H1 (cell line): ENCODE results near the gene KRTAP10-7. TPM values are rescaled to one million over a fixed set of nuclear protein-coding genes. Genes with fewer than 3 reads are reported as not detected.
A peak's percentile ranks its signal among the peaks of the same experiment; 100 is the strongest.

Experiments
- CTCF ChIA-PET: fragments of 300-600 bp; sonication (Branson Sonifier 250); formaldehyde crosslinking; loops from one replicate; lab custom pipeline; 2021; ENCODE audit not compliant: partially characterized antibody; lab: Charles Lee
- POLR2A ChIA-PET: fragments of 300-600 bp; sonication (Branson Sonifier 250); formaldehyde crosslinking; loops from one replicate; lab custom pipeline; 2021; ENCODE audit warnings: inconsistent platforms; ENCODE audit not compliant: partially characterized antibody; lab: Charles Lee
- DNase-seq, 2 experiments: peaks; one replicate each; pipeline versions ENCODE4 v3.0.0 to v3.0.0-alpha.2; 2010 to 2022; ENCODE audit warnings: low spot score in 2 of 2, low read depth in 1 of 2, mixed read lengths in 1 of 2
- FAIRE-seq: peaks from 2 replicates; lab custom pipeline; 2011; peaks lifted over from hg19 to GRCh38; lab: Jason Lieb, UNC
- H2AFZ ChIP-seq: 2 replicates; pipeline ENCODE4 v1.8.1; 2012; ENCODE audit warnings: low read length, inconsistent platforms
- H2AK5ac ChIP-seq: 2 replicates; pipeline ENCODE4 v1.6.1; 2013; ENCODE audit warnings: low read depth, low read length
- H2BK120ac ChIP-seq: replicated peaks from 2 replicates; pipeline ENCODE3; 2013; ENCODE audit warnings: low read depth, low read length, inconsistent platforms
- H2BK12ac ChIP-seq: 2 replicates; pipeline ENCODE4 v1.6.1; 2013; ENCODE audit warnings: low read depth, low read length
- H2BK15ac ChIP-seq: 2 replicates; pipeline ENCODE4 v1.6.1; 2013; ENCODE audit warnings: low read length
- H2BK20ac ChIP-seq: 2 replicates; pipeline ENCODE4 v1.6.1; 2013; ENCODE audit warnings: low read length
- H2BK5ac ChIP-seq: 2 replicates; pipeline ENCODE4 v1.6.1; 2013; ENCODE audit warnings: low read depth, low read length
- H3K14ac ChIP-seq: 2 replicates; pipeline ENCODE4 v1.6.1; 2013; ENCODE audit warnings: inconsistent platforms; ENCODE audit not compliant: insufficient read length
- H3K18ac ChIP-seq: 2 replicates; pipeline ENCODE4 v1.6.1; 2013; ENCODE audit warnings: low read length; ENCODE audit errors: extremely low read depth
- H3K23ac ChIP-seq: 2 replicates; pipeline ENCODE4 v1.6.1; 2013; ENCODE audit warnings: inconsistent platforms; ENCODE audit not compliant: insufficient read length
- H3K23me2 ChIP-seq: 2 replicates; pipeline ENCODE4 v1.6.1; 2013; ENCODE audit warnings: low read depth, low read length
- H3K27ac ChIP-seq: 2 replicates; pipeline ENCODE4 v1.6.1; 2011; ENCODE audit warnings: low read depth, low read length, inconsistent platforms
- H3K27me3 ChIP-seq, 4 experiments: replicated peaks in 1 of 4; 1 replicate in 1 of 4; 2 replicates in 3 of 4; pipeline versions ENCODE4 v1.6.1 to v1.8.1; 2011 to 2013; ENCODE audit warnings: low read length in 3 of 4, mild to moderate bottlenecking in 3 of 4, inconsistent platforms in 2 of 4, mixed read lengths in 2 of 4, moderate library complexity in 1 of 4; ENCODE audit not compliant: control insufficient read depth in 3 of 4, insufficient read depth in 3 of 4; ENCODE audit errors: extremely low read depth in 1 of 4
- H3K36me3 ChIP-seq, 4 experiments: 2 replicates each; pipeline versions ENCODE4 v1.6.1 to v1.8.1; 2011 to 2013; ENCODE audit warnings: mild to moderate bottlenecking in 4 of 4, low read length in 3 of 4, moderate library complexity in 2 of 4, control low read depth in 1 of 4, inconsistent platforms in 1 of 4; ENCODE audit not compliant: insufficient read depth in 4 of 4, control insufficient read depth in 2 of 4
- H3K4ac ChIP-seq: replicated peaks from 2 replicates; pipeline ENCODE3; 2013; ENCODE audit warnings: low read length, low read depth, mixed read lengths, inconsistent platforms; ENCODE audit not compliant: insufficient read length
- H3K4me1 ChIP-seq, 4 experiments: replicated peaks in 1 of 4; 1 replicate in 1 of 4; 2 replicates in 3 of 4; pipeline versions ENCODE4 v1.6.1 to v1.8.1; 2011 to 2013; ENCODE audit warnings: low read length in 3 of 4, inconsistent platforms in 2 of 4, mixed read lengths in 1 of 4; ENCODE audit not compliant: insufficient read depth in 4 of 4, control insufficient read depth in 3 of 4
- H3K4me2 ChIP-seq, 2 experiments: 2 replicates each; pipeline versions ENCODE4 v1.6.1 to v1.8.1; 2011 to 2013; ENCODE audit warnings: low read depth in 2 of 2, low read length in 2 of 2, control low read depth in 1 of 2, inconsistent platforms in 1 of 2, mild to moderate bottlenecking in 1 of 2; ENCODE audit not compliant: insufficient read depth in 1 of 2
- H3K4me3 ChIP-seq, 4 experiments: fragments of 200-600, 300-600 bp in 1 of 4; sonication (generic), shearing (Covaris generic), sonication (Bioruptor Twin) in 1 of 4; 2 replicates each; pipeline versions ENCODE4 v1.5.1 to v1.8.1; 2011 to 2016; ENCODE audit warnings: low read length in 4 of 4, low read depth in 3 of 4, control low read depth in 2 of 4, inconsistent platforms in 2 of 4, mild to moderate bottlenecking in 2 of 4, mixed read lengths in 1 of 4, moderate library complexity in 1 of 4; ENCODE audit not compliant: insufficient read depth in 2 of 4; ENCODE audit errors: extremely low read depth in 1 of 4
- H3K56ac ChIP-seq: replicated peaks from 2 replicates; pipeline ENCODE3; 2013; ENCODE audit warnings: low read depth, mild to moderate bottlenecking, mixed read lengths, low read length, inconsistent platforms; ENCODE audit not compliant: insufficient read length
- H3K79me1 ChIP-seq: 2 replicates; pipeline ENCODE4 v1.6.1; 2013; ENCODE audit warnings: low read depth, low read length, control low read depth
- H3K79me2 ChIP-seq, 2 experiments: 2 replicates each; pipeline versions ENCODE4 v1.6.1 to v1.8.1; 2012 to 2013; ENCODE audit warnings: low read length in 2 of 2, mild to moderate bottlenecking in 2 of 2, inconsistent platforms in 1 of 2; ENCODE audit not compliant: insufficient read depth in 2 of 2, control insufficient read depth in 1 of 2
- H3K9ac ChIP-seq, 4 experiments: replicated peaks in 1 of 4; 1 replicate in 1 of 4; 2 replicates in 3 of 4; pipeline versions ENCODE4 v1.6.1 to v1.8.1; 2011 to 2013; ENCODE audit warnings: low read depth in 3 of 4, low read length in 3 of 4, control low read depth in 2 of 4, mild to moderate bottlenecking in 2 of 4, moderate library complexity in 2 of 4, inconsistent platforms in 1 of 4; ENCODE audit errors: extremely low read depth in 1 of 4
- H3K9me3 ChIP-seq, 2 experiments: 2 replicates each; pipeline versions ENCODE4 v1.6.1 to v1.8.1; 2012 to 2013; ENCODE audit warnings: mild to moderate bottlenecking in 2 of 2, moderate library complexity in 2 of 2, control low read depth in 1 of 2, inconsistent platforms in 1 of 2, low read depth in 1 of 2, low read length in 1 of 2, mixed read lengths in 1 of 2; ENCODE audit not compliant: insufficient read depth in 2 of 2
- H4K20me1 ChIP-seq, 2 experiments: replicated peaks in 1 of 2; 2 replicates each; pipeline versions ENCODE3 to v1.8.1; 2011 to 2013; ENCODE audit warnings: inconsistent platforms in 2 of 2, low read length in 2 of 2, mild to moderate bottlenecking in 1 of 2; ENCODE audit not compliant: insufficient read depth in 2 of 2, control insufficient read depth in 1 of 2
- H4K5ac ChIP-seq: 2 replicates; pipeline ENCODE4 v1.6.1; 2013; ENCODE audit warnings: low read length, low read depth, mixed read lengths, inconsistent platforms; ENCODE audit not compliant: insufficient read length
- H4K8ac ChIP-seq: 2 replicates; pipeline ENCODE4 v1.8.0; 2013; ENCODE audit warnings: mild to moderate bottlenecking, moderate library complexity, low read length, inconsistent platforms; ENCODE audit not compliant: insufficient read depth; ENCODE audit errors: extremely low read depth
- H4K91ac ChIP-seq: replicated peaks from 2 replicates; pipeline ENCODE3; 2013; ENCODE audit warnings: low read length, mixed read lengths, inconsistent platforms; ENCODE audit not compliant: insufficient read length
- CHD1 ChIP-seq: IDR thresholded peaks from 2 replicates; pipeline ENCODE4 v1.6.1; 2012; ENCODE audit warnings: low read depth, low read length, improper control_type of control experiment
- GABPA ChIP-seq: IDR thresholded peaks from 2 replicates; pipeline ENCODE4 v1.6.1; 2011; ENCODE audit warnings: mild to moderate bottlenecking, low read length, moderate library complexity, borderline replicate concordance; ENCODE audit not compliant: insufficient read depth
- HDAC6 ChIP-seq: IDR thresholded peaks from one replicate; pipeline ENCODE4 v1.7.1; 2012; ENCODE audit warnings: low read depth, mild to moderate bottlenecking, inconsistent platforms, low read length, moderate library complexity
- WGBS, 2 experiments: shearing (Covaris generic) in 1 of 2; methylation state at CpG; one replicate each; pipeline versions ENCODE4 v1.1.6 to v1.1.7; 2013 to 2015; ENCODE audit warnings: low lambda C conversion rate in 2 of 2, mixed read lengths in 2 of 2, inconsistent platforms in 1 of 2, low coverage in 1 of 2, missing lambda C conversion rate in 1 of 2; ENCODE audit not compliant: insufficient replicate concordance in 2 of 2, insufficient coverage in 1 of 2, insufficient read length in 1 of 2; ENCODE audit errors: extremely low coverage in 1 of 2, missing lambda C conversion rate in 1 of 2; 5-methylcytosine and 5-hydroxymethylcytosine counted together
- polyA plus RNA-seq, 7 experiments: library from polyadenylated mRNA; depleted of rRNA in 3 of 7; stranded (reverse) in 5 of 7; unstranded in 2 of 7; fragments of >200 nt in 5 of 7; fragments of 200-250 nt in 2 of 7; gene quantifications; 1 replicate in 5 of 7; 2 replicates in 1 of 7; 4 replicates in 1 of 7; pipeline versions ENCODE4 v1.2.1 to v1.2.3, GENCODE V29; 2011 to 2013; ENCODE audit warnings: missing spikeins in 2 of 7, mixed read lengths in 2 of 7
- total RNA-seq: library from RNA; stranded (reverse); fragmentation: NEBNext Ultra II Directional; extraction: Animal tissue kit (Norgen Biotek cat#: 25700); gene quantifications from 2 replicates; pipeline ENCODE4 v1.2.1, GENCODE V29; 2021
- TF ChIP-seq, protein P1 (sequence below): IDR thresholded peaks from 2 replicates; pipeline ENCODE4 v1.6.1; 2012; ENCODE audit warnings: inconsistent platforms
- TF ChIP-seq, protein P2 (sequence below): IDR thresholded peaks from 2 replicates; pipeline ENCODE4 v1.6.1; 2012; ENCODE audit warnings: inconsistent platforms

KRTAP10-7 gene
- total and polyA plus RNA-seq, 2 of the 8 experiments (the other 6 are each of a cell fraction or from before 2014, with no cell fraction given) = not detected

DNA sequence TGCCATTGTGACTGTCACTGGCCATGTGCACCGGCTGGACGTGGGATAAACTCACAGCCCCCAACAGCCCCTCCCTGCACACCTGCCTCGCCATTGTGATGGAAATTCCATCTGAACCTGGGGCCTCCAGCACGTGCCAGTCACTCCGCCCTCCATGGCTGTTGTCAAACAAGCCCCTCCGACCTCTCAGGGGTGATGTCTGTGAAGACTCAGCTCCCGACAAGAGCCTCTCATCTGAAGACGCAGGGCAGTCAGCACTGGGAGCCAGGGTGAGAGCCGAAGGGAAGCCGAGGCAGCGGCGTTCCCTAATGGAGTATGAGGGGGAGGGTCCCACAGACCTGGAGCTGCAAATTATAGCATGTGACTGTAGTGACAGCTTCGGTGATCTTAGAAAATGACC is 47.7 kb upstream of the KRTAP10-7 start:
- Histone ChIP-seq H4K20me1 (no peaks in the 10 kb centered on the region), H3K9me3 (no peaks in the 10 kb centered on the region), H3K79me1 (no peaks in the 10 kb centered on the region), H3K36me3 (no peaks in the 10 kb centered on the region), H3K4me2 (no peak overlapping the region), H2BK120ac (no peak overlapping the region), H2AK5ac (peak overlapping the region; percentile 9; the same call in 1 of the 2 replicates), H2BK5ac (0 out of 2 replicates have a peak overlapping the region, but pooled peaks have one; percentile 66), H4K91ac (peak overlapping the region; percentile 47), H3K4me3 (no peak overlapping the region), H3K27me3 (no peaks in the 10 kb centered on the region), H3K23ac (no peak overlapping the region), H3K4me1 (peaks cover 8 to 34% (median 18%) of the 10 kb centered on the region in 4 experiments), H3K9ac (no peak overlapping the region), H3K79me2 (no peaks in the 10 kb centered on the region), H3K27ac (no peak overlapping the region), H2BK12ac (peak overlapping the region; percentile 95; the same call in 1 of the 2 replicates), H4K8ac (no peak overlapping the region), H2AFZ (no peak overlapping the region), H3K56ac (no peak overlapping the region), H3K18ac (peak overlapping the region; percentile 83), H3K4ac (no peak overlapping the region), H3K14ac (no peak overlapping the region), H3K23me2 (no peaks in the 10 kb centered on the region), H2BK20ac (peak overlapping the region; percentile 66; the same call in 1 of the 2 replicates), H2BK15ac (peak overlapping the region; percentile 29; the same call in 1 of the 2 replicates), H4K5ac (no peak overlapping the region)
- FAIRE-seq = no peak
- POLR2A ChIA-PET = interaction anchor here (1.1 to 1.7 kb wide), 2 partner anchors 12 to 35 kb away, joined by 3 to 5 read pairs; no protein-coding TSS in a partner anchor
- 70% methylated on average over 13 of the region's 13 CpGs; no CpG with 5 or more reads in 1 of the 2 experiments for WGBS, 2 experiments
- CTCF ChIA-PET = interaction anchor here (0.6 to 1.4 kb wide), 2 partner anchors 19 to 21 kb away, joined by 3 read pairs; partner anchors contain the start of gene KRTAP10-4
- no peak for TF ChIP-seq CHD1
- no peak for TF ChIP-seq GABPA
- no peak for TF ChIP-seq HDAC6
- TF ChIP-seq, protein P1, sequence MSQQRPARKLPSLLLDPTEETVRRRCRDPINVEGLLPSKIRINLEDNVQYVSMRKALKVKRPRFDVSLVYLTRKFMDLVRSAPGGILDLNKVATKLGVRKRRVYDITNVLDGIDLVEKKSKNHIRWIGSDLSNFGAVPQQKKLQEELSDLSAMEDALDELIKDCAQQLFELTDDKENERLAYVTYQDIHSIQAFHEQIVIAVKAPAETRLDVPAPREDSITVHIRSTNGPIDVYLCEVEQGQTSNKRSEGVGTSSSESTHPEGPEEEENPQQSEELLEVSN = peak; percentile 82
- TF ChIP-seq, protein P2, sequence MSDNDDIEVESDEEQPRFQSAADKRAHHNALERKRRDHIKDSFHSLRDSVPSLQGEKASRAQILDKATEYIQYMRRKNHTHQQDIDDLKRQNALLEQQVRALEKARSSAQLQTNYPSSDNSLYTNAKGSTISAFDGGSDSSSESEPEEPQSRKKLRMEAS = peak; percentile 91
- DNase-seq = peak in 1 of 2 experiments; percentile 47
